Neural crest cell (in vitro differentiated cells): ENCODE measurements around the gene IFNG. TPM values are rescaled to one million over a fixed set of nuclear protein-coding genes. Genes with fewer than 3 reads are reported as not detected.

Experiments
- DNase-seq: peaks from one replicate; pipeline ENCODE4 v3.0.0; 2021; ENCODE audit warnings: low read depth, mixed read lengths, low spot score
- H3K27ac Mint-ChIP-seq: one replicate; pipeline ENCODE4 v1.8.0; 2021; ENCODE audit warnings: mild to moderate bottlenecking, mixed read lengths; ENCODE audit not compliant: unreplicated experiment
- H3K27me3 Mint-ChIP-seq: 2 replicates; pipeline ENCODE4 v1.8.0; 2021; ENCODE audit warnings: low read depth, mild to moderate bottlenecking, mixed read lengths
- H3K36me3 Mint-ChIP-seq: 2 replicates; pipeline ENCODE4 v1.8.0; 2021; ENCODE audit warnings: low read depth, mild to moderate bottlenecking, mixed read lengths
- H3K4me1 Mint-ChIP-seq: 2 replicates; pipeline ENCODE4 v1.8.0; 2021; ENCODE audit warnings: mixed read lengths
- H3K4me3 Mint-ChIP-seq: one replicate; pipeline ENCODE4 v1.8.0; 2021; ENCODE audit warnings: mild to moderate bottlenecking, mixed read lengths
- H3K9me3 Mint-ChIP-seq: 2 replicates; pipeline ENCODE4 v1.8.0; 2021; ENCODE audit warnings: mixed read lengths
- CTCF ChIP-seq: fragments of 200-600 bp; sonication (generic); conservative IDR thresholded peaks from 2 replicates; pipeline ENCODE4 v1.5.0; 2021; ENCODE audit warnings: antibody characterized with exemption, mild to moderate bottlenecking
- total RNA-seq: library from RNA; stranded (reverse); gene quantifications from 2 replicates; pipeline ENCODE4 v1.2.1, GENCODE V29; 2021

IFNG gene
- total RNA-seq, 1 donor from 2014 or later = not detected

DNA sequence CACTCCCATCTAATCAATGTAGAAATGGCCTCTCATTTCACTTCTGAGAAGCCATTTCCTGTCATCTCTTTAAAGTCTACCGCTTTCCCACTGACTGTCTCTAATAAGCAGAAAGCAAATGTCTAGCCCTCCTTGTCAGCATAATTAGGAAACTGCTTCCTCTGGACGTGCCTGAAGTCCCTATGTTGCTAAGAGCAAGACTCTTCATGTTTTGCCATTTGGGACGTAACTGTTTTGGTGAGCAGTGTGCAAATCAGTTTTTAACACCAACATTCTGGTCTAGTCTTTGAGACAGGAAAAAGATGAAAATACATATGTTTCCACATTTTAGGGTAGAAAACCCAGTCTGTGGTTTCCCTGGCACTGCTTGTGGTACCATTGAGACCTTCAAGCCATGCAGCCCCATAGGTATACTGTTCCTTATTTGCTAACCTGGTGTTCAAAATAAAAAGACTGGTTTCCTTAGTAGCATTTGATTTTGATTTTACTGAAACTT lies 22.2 kb downstream of the IFNG start:
- TF ChIP-seq CTCF = no peak
- no peaks in the 10 kb centered on the region for H3K27me3 Mint-ChIP-seq
- no peaks in the 10 kb centered on the region for H3K36me3 Mint-ChIP-seq

GRCh38 chr12:68135520-68135919 lies 24.0 kb downstream of the IFNG start:
- no peak for DNase-seq
- Mint-ChIP-seq H3K27me3 (no peaks in the 10 kb centered on the region), H3K9me3 (peaks cover 2% of the 10 kb centered on the region), H3K27ac (no peak overlapping the region), H3K4me1 (no peaks in the 10 kb centered on the region), H3K36me3 (peaks cover 4% of the 10 kb centered on the region), H3K4me3 (no peak overlapping the region)
- no peak for TF ChIP-seq CTCF

More for the DNA sequence above, 22.2 kb downstream of the IFNG start:
- H3K4me1 Mint-ChIP-seq = no peaks in the 10 kb centered on the region
- peaks cover 2% of the 10 kb centered on the region for H3K9me3 Mint-ChIP-seq
- DNase-seq = no peak
- peak overlapping the region; percentile 13 for H3K27ac Mint-ChIP-seq
- no peak overlapping the region for H3K4me3 Mint-ChIP-seq

DNA sequence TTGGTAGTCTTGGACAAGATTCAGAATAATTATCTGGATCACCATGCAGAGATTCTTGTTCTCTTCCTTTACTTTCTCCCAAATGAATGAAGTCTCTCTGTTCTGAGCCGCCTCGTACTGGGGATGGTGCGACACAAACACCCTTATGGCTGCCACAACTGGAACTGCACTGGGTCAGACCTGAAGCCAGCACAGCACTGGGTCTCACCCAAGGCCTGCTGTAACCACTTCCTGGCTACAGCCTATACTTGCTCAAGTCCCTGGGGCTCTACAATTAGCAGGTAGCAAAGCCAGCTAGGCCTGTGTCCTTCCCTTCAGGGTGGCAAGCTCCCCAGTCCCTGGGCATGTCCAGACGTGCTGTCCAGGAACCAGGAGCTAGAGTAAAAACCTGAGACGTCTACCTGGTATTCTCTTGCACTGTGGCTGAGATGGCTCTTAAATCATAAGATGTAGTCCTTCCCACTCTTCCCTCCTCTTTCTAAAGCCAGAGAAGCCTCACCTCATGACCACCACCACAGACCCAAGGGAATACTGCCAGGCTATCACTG lies 27.6 kb downstream of the IFNG start:
- Mint-ChIP-seq H3K27me3 (no peaks in the 10 kb centered on the region), H3K9me3 (peaks cover 14% of the 10 kb centered on the region), H3K27ac (no peak overlapping the region), H3K36me3 (peaks cover 18% of the 10 kb centered on the region), H3K4me3 (no peak overlapping the region), H3K4me1 (no peaks in the 10 kb centered on the region)
- no peak for DNase-seq
- TF ChIP-seq CTCF = no peak

DNA sequence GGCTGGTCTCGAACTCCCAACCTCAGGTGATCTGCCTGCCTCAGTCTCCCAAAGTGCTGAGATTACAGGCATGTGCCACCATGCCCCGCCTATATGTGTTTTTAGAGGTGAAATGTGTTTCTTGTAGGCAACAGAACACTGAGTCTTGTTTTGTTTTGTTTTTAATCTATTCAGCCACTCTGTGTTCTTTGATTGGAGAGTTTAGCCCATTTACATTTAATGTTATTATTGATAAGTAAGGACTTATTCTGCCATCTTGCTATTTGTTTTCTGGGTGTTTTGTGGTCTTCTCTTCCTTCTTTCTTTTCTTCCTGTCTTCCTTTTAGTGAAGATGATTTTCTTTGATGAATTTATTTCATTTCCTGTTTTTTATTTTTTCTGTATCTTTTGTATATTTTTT lies 29.6 kb downstream of the IFNG start:
- H3K4me1 Mint-ChIP-seq = no peaks in the 10 kb centered on the region
- no peak overlapping the region for H3K4me3 Mint-ChIP-seq
- DNase-seq = no peak
- H3K36me3 Mint-ChIP-seq = peaks cover 18% of the 10 kb centered on the region
- H3K27me3 Mint-ChIP-seq = no peaks in the 10 kb centered on the region
- no peak overlapping the region for H3K27ac Mint-ChIP-seq
- TF ChIP-seq CTCF = no peak
- H3K9me3 Mint-ChIP-seq = peaks cover 14% of the 10 kb centered on the region

- Mint-ChIP-seq H3K27me3 (no peaks in the 10 kb centered on the region), H3K27ac (no peak overlapping the region), H3K4me1 (no peaks in the 10 kb centered on the region), H3K9me3 (no peaks in the 10 kb centered on the region), H3K36me3 (no peaks in the 10 kb centered on the region), H3K4me3 (no peak overlapping the region)
- no peak for TF ChIP-seq CTCF
- DNase-seq = no peak
Observed at GRCh38 chr12:68122236-68122920, 37.2 kb downstream of the IFNG start.
